Hepatocyte (in vitro differentiated cells): ENCODE measurements around the gene ETV6. TPM values are rescaled to one million over a fixed set of nuclear protein-coding genes. Genes with fewer than 3 reads are reported as not detected.

ENCODE experiments used
- DNase-seq: peaks from one replicate; pipeline ENCODE4 v3.0.0-alpha.2; 2016; ENCODE audit warnings: low spot score
- H2AFZ ChIP-seq: fragments of 200-600 bp; sonication (generic); 2 replicates; pipeline ENCODE4 v1.6.0; 2016; ENCODE audit warnings: antibody characterized with exemption, mild to moderate bottlenecking
- H3K27ac ChIP-seq: fragments of 200-600 bp; sonication (generic); 2 replicates; pipeline ENCODE4 v1.5.1; 2016; ENCODE audit warnings: mild to moderate bottlenecking
- H3K27me3 ChIP-seq: fragments of 200-600 bp; sonication (generic); 2 replicates; pipeline ENCODE4 v1.6.1; 2016
- H3K36me3 ChIP-seq: fragments of 200-600 bp; sonication (generic); replicated peaks from 2 replicates; pipeline ENCODE4 v1.5.1; 2016; ENCODE audit warnings: low read depth; ENCODE audit not compliant: insufficient read depth
- H3K4me1 ChIP-seq: fragments of 200-600 bp; sonication (generic); 2 replicates; pipeline ENCODE4 v1.5.1; 2016; ENCODE audit warnings: mild to moderate bottlenecking, moderate library complexity; ENCODE audit not compliant: insufficient read depth
- H3K4me2 ChIP-seq: fragments of 200-600 bp; sonication (generic); 2 replicates; pipeline ENCODE4 v1.6.0; 2016
- H3K4me3 ChIP-seq: fragments of 200-600 bp; sonication (generic); 2 replicates; pipeline ENCODE4 v1.5.1; 2016; ENCODE audit warnings: mild to moderate bottlenecking
- H3K79me2 ChIP-seq: fragments of 200-600 bp; sonication (generic); 2 replicates; pipeline ENCODE4 v1.6.0; 2017; ENCODE audit warnings: mild to moderate bottlenecking
- H3K9me2 ChIP-seq: fragments of 200-600 bp; sonication (generic); replicated peaks from 2 replicates; pipeline ENCODE4 v1.6.0; 2017; ENCODE audit warnings: mild to moderate bottlenecking; ENCODE audit not compliant: insufficient read depth
- H3K9me3 ChIP-seq: fragments of 200-600 bp; sonication (generic); 2 replicates; pipeline ENCODE4 v1.5.1; 2016; ENCODE audit warnings: low read depth, mild to moderate bottlenecking
- H4K20me1 ChIP-seq: fragments of 200-600 bp; sonication (generic); 2 replicates; pipeline ENCODE4 v1.6.0; 2016; ENCODE audit warnings: mild to moderate bottlenecking; ENCODE audit not compliant: insufficient read depth, poor library complexity, severe bottlenecking
- EZH2 ChIP-seq: fragments of 200-600 bp; sonication (generic); IDR thresholded peaks from 2 replicates; pipeline ENCODE4 v1.6.1; 2016; ENCODE audit warnings: antibody characterized with exemption, mild to moderate bottlenecking, borderline replicate concordance
- EZH2phosphoT487 ChIP-seq: fragments of 200-600 bp; sonication (generic); IDR thresholded peaks from one replicate; pipeline ENCODE4 v1.6.1; 2018; ENCODE audit warnings: antibody characterized with exemption, mild to moderate bottlenecking, low read depth, moderate library complexity; ENCODE audit not compliant: unreplicated experiment, severe bottlenecking
- WGBS: methylation state at CpG from one replicate; pipeline ENCODE4 v1.1.6; 2016; ENCODE audit warnings: low lambda C conversion rate; ENCODE audit errors: missing lambda C conversion rate; 5-methylcytosine and 5-hydroxymethylcytosine counted together
- polyA plus RNA-seq: library from polyadenylated mRNA; unstranded; fragments of >200 nt; fragmentation: Nextera tagmentation; extraction: Ambion mirVana; gene quantifications from 2 replicates; pipeline ENCODE4 v1.2.1, GENCODE V29; 2016
- total RNA-seq: library from RNA; depleted of rRNA; stranded (reverse); fragments of >200 nt; gene quantifications from 2 replicates; pipeline ENCODE4 v1.2.3, GENCODE V29; 2014
- TF ChIP-seq, protein P1 (sequence below): fragments of 200-600 bp; sonication (generic); IDR thresholded peaks from 2 replicates; pipeline ENCODE4 v1.5.1; 2016; ENCODE audit warnings: antibody characterized with exemption, mild to moderate bottlenecking; ENCODE audit not compliant: poor library complexity

ETV6 gene
- total and polyA plus RNA-seq, 2 experiments from 2014 or later: 8.0 to 9.7 TPM

DNA sequence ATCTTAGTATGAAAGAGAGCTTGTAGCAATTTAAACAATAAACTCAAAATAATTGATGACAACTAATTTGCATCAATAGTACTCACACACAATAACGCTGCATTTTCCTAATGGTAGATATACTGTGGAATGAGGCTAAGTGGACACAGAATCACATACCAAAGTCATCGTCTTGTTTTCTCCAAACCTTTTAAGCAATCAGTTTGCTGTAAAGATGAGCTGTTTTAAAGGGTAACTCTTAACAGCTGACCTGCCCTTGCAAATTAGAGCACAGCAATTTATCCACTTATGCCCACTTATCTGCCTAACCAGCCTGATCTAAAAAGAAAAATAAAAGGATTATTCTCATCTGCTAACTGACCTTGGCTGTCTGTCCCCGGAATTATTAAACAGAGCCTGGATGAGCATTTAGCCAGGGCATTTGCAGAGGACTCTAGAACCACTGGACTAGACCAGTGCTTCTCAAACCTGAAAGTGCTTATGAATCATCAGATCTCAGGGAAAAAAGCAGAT, 247.0 kb downstream of the ETV6 start:
- Histone ChIP-seq H3K4me1 (no peaks in the 10 kb centered on the region), H4K20me1 (no peaks in the 10 kb centered on the region), H3K4me3 (no peak overlapping the region), H3K9me3 (no peaks in the 10 kb centered on the region), H3K27me3 (no peaks in the 10 kb centered on the region), H3K79me2 (no peaks in the 10 kb centered on the region), H3K36me3 (no peaks in the 10 kb centered on the region), H3K4me2 (no peak overlapping the region), H3K27ac (no peak overlapping the region), H2AFZ (no peak overlapping the region), H3K9me2 (no peaks in the 10 kb centered on the region)
- 66% methylated on average over 3 of the region's 3 CpGs for WGBS
- no peak for DNase-seq
- no peak for TF ChIP-seq EZH2
- no peak for TF ChIP-seq EZH2phosphoT487
- TF ChIP-seq, protein P1, sequence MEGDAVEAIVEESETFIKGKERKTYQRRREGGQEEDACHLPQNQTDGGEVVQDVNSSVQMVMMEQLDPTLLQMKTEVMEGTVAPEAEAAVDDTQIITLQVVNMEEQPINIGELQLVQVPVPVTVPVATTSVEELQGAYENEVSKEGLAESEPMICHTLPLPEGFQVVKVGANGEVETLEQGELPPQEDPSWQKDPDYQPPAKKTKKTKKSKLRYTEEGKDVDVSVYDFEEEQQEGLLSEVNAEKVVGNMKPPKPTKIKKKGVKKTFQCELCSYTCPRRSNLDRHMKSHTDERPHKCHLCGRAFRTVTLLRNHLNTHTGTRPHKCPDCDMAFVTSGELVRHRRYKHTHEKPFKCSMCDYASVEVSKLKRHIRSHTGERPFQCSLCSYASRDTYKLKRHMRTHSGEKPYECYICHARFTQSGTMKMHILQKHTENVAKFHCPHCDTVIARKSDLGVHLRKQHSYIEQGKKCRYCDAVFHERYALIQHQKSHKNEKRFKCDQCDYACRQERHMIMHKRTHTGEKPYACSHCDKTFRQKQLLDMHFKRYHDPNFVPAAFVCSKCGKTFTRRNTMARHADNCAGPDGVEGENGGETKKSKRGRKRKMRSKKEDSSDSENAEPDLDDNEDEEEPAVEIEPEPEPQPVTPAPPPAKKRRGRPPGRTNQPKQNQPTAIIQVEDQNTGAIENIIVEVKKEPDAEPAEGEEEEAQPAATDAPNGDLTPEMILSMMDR: no peak

DNA sequence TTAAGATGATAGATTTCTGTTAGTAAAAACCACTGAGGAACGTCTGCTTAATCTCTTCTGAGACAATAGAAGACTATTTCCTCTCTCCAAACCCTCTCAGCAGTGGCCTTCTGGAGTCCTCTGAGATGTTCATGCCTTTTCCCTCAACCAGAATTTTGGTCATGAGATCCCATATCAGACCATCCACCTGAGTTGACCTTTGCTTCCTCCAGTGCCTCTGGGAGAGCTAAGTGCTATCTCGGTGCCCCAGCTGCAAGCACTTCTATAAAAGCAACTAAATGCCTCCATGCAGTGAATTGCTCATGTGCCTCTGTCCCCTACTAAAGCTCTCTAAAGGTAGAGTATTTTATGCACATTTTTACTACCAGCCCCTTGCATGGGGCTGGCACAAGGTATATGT, 248.4 kb downstream of the ETV6 start:
- Histone ChIP-seq H3K27me3 (no peaks in the 10 kb centered on the region), H3K79me2 (no peaks in the 10 kb centered on the region), H3K4me2 (no peak overlapping the region), H3K9me2 (no peaks in the 10 kb centered on the region), H3K27ac (no peak overlapping the region), H3K36me3 (no peaks in the 10 kb centered on the region), H3K9me3 (no peaks in the 10 kb centered on the region), H3K4me3 (no peak overlapping the region), H4K20me1 (no peaks in the 10 kb centered on the region), H2AFZ (no peak overlapping the region), H3K4me1 (no peaks in the 10 kb centered on the region)
- TF ChIP-seq, protein P1: no peak
- TF ChIP-seq EZH2: no peak
- no peak for TF ChIP-seq EZH2phosphoT487
- WGBS: 74% methylated on average over 2 of the region's 2 CpGs
- DNase-seq: no peak

DNA sequence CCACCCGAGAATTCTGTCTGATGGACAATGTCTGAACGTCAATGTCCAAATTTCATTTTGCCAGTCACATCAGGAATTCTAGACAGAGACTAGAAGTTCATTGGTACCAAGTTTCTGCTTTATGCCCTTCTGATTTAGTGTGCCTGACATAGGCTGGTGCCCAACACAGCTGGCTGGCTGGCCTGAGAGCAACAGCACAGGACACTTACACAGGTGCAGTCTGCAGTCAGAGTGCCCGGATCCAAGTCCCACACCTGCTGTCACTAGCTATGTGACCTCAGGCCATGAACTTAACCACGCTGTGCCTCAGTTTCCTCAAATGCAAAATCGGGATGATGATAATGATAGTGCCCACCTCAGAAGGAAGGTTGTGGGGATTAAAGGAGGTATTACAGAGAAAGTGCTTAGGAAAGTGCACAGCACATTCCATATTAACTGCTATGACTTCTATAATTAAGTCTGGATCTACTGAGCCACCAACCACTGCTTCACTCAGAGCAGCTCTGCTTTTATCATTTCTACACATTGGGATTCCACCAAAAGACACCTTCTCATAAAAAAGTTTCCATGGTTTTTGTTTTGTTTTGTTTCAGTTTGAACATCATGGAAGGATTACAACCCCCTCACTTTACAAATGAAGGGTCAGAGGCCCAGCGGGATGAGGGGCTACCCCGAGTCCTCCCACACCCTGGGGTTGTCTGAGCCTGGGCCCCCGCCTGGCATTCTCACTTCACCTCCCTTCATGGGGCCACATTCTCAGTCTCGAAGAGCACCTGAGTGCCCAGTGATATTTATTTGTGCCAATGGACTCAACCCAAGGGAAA, 252.4 kb downstream of the ETV6 start:
- H3K4me3 ChIP-seq: no peak overlapping the region
- no peaks in the 10 kb centered on the region for H3K27me3 ChIP-seq
- TF ChIP-seq EZH2phosphoT487 (no peak), EZH2 (no peak)
- TF ChIP-seq, protein P1: no peak
- H3K27ac ChIP-seq: no peak overlapping the region
- no peak for DNase-seq
- no peak overlapping the region for H2AFZ ChIP-seq
- H3K36me3 ChIP-seq: no peaks in the 10 kb centered on the region
- no peaks in the 10 kb centered on the region for H3K9me3 ChIP-seq
- H3K9me2 ChIP-seq: no peaks in the 10 kb centered on the region
- H4K20me1 ChIP-seq: no peaks in the 10 kb centered on the region
- H3K4me2 ChIP-seq: no peak overlapping the region
- H3K4me1 ChIP-seq: no peaks in the 10 kb centered on the region
- 92% methylated on average over 9 of the region's 9 CpGs for WGBS
- H3K79me2 ChIP-seq: no peaks in the 10 kb centered on the region
